HG03520 (cell line): ENCODE results near the gene ADAMTS4.

Source experiments
- ATAC-seq: cut with Tn5 transposase; IDR thresholded peaks from one replicate; pipeline ENCODE4 v1.9.1; 2021; ENCODE audit warnings: mild to moderate bottlenecking, moderate library complexity; ENCODE audit not compliant: unreplicated experiment

Gene ADAMTS4

GRCh38 chr1:161196521-161197451 is 2.1 kb downstream of the ADAMTS4 start:
- no peak for ATAC-seq

GRCh38 chr1:161196111-161196510 is 2.7 kb downstream of the ADAMTS4 start:
- ATAC-seq = no peak

GRCh38 chr1:161195171-161195570 is 3.7 kb downstream of the ADAMTS4 start:
- no peak for ATAC-seq

- ATAC-seq = no peak
These were observed 5.2 kb downstream of the ADAMTS4 start for GRCh38 chr1:161193561-161194235.

- ATAC-seq = peak; percentile 62
These were observed 6.1 kb downstream of the ADAMTS4 start for GRCh38 chr1:161192476-161193465.

GRCh38 chr1:161191971-161192370 is 6.9 kb downstream of the ADAMTS4 start:
- no peak for ATAC-seq

- no peak for ATAC-seq
These were observed 7.8 kb downstream of the ADAMTS4 start for GRCh38 chr1:161190962-161191521.

GRCh38 chr1:161189036-161189435 is 9.8 kb downstream of the ADAMTS4 start:
- ATAC-seq = no peak

- no peak for ATAC-seq
These were observed 10.5 kb downstream of the ADAMTS4 start for GRCh38 chr1:161188381-161188780.

GRCh38 chr1:161187311-161187710 is 11.5 kb downstream of the ADAMTS4 start:
- ATAC-seq = no peak

GRCh38 chr1:161185732-161186311 is 13.0 kb downstream of the ADAMTS4 start:
- ATAC-seq = peak; percentile 32

- peak; percentile 64 for ATAC-seq
These were observed 13.6 kb downstream of the ADAMTS4 start for GRCh38 chr1:161185282-161185682.

- peak; percentile 39 for ATAC-seq
These were observed 16.6 kb downstream of the ADAMTS4 start for GRCh38 chr1:161182214-161182613.

GRCh38 chr1:161180639-161181038 is 18.2 kb downstream of the ADAMTS4 start:
- ATAC-seq = no peak

- no peak for ATAC-seq
These were observed 19.2 kb downstream of the ADAMTS4 start for GRCh38 chr1:161179698-161180097.

GRCh38 chr1:161177936-161178244 is 21.0 kb downstream of the ADAMTS4 start:
- ATAC-seq = no peak

- peak; percentile 63 for ATAC-seq
These were observed 21.5 kb downstream of the ADAMTS4 start, which contains the start of gene B4GALT3 for GRCh38 chr1:161177112-161177935. Gene B4GALT3, minus strand, starts transcription at chr1:161177507. Its CDS starts 1,447 bp downstream, at chr1:161176060.

- peak; percentile 6 for ATAC-seq
These were observed 22.3 kb downstream of the ADAMTS4 start for GRCh38 chr1:161176468-161177111.
